ENCODE results near the gene GLB1L3.

DNA sequence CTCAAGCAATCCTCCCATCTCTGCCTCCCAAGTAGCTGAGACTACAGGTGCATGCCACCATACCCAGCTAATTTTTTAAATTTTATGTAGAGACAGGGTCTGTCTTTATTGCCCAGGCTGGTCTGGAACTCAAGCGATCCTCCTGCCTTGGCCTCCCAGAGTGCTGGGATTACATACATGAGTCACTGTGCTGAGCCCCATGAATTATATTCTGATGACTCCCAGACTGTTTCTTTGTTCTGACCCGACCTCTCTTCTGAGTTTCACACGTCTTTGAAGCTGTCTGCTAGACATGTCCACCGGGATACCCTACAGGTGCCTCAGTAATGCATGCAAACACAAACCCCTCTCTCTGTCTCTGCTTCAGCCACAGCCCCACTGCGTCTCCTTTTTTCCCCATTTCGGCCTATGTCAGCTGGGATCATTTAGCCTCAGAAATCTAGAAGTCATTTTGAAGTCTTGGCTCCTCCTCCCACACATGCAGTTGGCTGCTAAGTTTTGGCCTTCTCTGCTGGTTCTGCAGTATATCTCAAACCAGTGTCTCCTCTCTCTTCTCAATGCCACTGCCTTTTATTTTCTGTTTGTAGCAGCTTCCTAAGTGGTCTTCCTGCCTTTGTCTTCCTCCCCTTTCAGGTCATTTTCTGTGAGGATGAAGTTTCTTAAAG lies 46.9 kb upstream of the GLB1L3 start:
- TF ChIP-seq ZSCAN16 (tag by site-specific recombination; IDR thresholded peaks at IDR 0.05) = no peak
- TF ChIP-seq, protein P1, sequence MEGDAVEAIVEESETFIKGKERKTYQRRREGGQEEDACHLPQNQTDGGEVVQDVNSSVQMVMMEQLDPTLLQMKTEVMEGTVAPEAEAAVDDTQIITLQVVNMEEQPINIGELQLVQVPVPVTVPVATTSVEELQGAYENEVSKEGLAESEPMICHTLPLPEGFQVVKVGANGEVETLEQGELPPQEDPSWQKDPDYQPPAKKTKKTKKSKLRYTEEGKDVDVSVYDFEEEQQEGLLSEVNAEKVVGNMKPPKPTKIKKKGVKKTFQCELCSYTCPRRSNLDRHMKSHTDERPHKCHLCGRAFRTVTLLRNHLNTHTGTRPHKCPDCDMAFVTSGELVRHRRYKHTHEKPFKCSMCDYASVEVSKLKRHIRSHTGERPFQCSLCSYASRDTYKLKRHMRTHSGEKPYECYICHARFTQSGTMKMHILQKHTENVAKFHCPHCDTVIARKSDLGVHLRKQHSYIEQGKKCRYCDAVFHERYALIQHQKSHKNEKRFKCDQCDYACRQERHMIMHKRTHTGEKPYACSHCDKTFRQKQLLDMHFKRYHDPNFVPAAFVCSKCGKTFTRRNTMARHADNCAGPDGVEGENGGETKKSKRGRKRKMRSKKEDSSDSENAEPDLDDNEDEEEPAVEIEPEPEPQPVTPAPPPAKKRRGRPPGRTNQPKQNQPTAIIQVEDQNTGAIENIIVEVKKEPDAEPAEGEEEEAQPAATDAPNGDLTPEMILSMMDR (tag by site-specific recombination; IDR thresholded peaks at IDR 0.05) = no peak
- no peak for TF ChIP-seq MEIS1 (CRISPR knock-in tag; IDR thresholded peaks at IDR 0.05; ENCODE audit: borderline replicate concordance)
- no peak for TF ChIP-seq ZNF202 (tag by site-specific recombination; IDR thresholded peaks at IDR 0.05; ENCODE audit: borderline replicate concordance)
- no peak for TF ChIP-seq ZSCAN18 (tag by site-specific recombination; IDR thresholded peaks at IDR 0.05)
- no peak for TF ChIP-seq ZNF10 (tag by site-specific recombination; IDR thresholded peaks at IDR 0.05)
- TF ChIP-seq PRDM2 (tag by site-specific recombination; IDR thresholded peaks at IDR 0.05; ENCODE audit: borderline replicate concordance) = no peak
- TF ChIP-seq ZNF324 (tag by site-specific recombination; IDR thresholded peaks at IDR 0.05) = no peak
- TF ChIP-seq HOXC10 (CRISPR knock-in tag; IDR thresholded peaks at IDR 0.05) = no peak
- no peak for TF ChIP-seq ZBTB7A (tag by site-specific recombination; IDR thresholded peaks at IDR 0.05; ENCODE audit: low read depth)
- no peak for TF ChIP-seq ZNF830 (tag by site-specific recombination; IDR thresholded peaks at IDR 0.05; ENCODE audit: low read depth)
- TF ChIP-seq ZNF302 (tag by site-specific recombination; IDR thresholded peaks at IDR 0.05; ENCODE audit: low read depth) = no peak
- no peak for TF ChIP-seq KLF1 (tag by site-specific recombination; IDR thresholded peaks at IDR 0.05)
